ENCODE measurements around the gene ARID3C.
"Not testable (repeated sequence)": the region's sequence is repeated elsewhere in the genome, so short reads cannot be mapped to it uniquely, and the experiment has no call there.

Gene ARID3C

DNA sequence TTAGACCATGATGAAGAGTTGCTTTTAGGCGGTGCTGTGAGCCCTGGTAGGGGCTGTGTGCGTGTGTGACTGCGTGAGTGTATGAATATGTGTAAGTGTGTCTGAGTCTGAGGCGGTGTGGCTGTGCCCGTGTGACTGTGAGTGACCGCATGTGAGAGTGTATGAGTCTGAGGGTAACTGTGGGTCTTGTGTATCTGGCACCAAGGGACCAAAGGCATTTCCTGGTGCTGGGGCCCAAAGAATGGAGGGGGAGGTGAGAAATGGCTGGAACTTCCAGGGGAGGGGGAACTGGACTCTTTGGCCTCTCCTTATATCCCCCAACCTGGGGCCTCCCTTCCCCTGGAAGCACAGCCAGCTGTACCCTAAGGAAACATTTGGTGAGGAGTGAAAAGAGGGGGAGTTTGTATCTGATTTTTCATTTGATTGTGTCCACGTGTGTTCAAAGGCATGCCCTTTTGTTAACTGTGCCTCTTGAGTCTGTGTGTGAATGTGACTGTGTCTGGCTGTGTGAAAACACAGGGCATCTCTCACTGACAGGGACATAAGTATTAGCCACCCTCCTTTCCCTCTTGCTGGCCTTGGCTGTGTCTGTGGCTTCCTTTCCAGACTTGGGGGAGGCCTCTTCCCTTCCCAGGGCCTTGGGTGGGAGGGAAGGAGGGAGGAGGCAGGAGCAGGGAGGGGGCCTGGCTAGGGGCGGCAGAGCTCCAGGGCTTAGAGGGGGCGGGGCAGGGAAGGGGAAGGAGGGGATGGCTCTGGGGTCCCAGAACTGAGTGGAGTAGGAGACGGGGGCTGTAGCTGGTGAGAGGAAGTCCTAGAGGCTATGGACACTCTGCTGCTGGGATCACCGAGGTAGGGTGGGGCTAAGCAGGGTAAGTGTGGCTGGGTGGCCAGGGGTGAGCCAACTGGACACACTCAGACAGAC is 24.5 kb upstream of the ARID3C start:
- in situ Hi-C loops (cut with MboI; ENCODE audit: low sequenced_read_pairs) = no loop called here

DNA sequence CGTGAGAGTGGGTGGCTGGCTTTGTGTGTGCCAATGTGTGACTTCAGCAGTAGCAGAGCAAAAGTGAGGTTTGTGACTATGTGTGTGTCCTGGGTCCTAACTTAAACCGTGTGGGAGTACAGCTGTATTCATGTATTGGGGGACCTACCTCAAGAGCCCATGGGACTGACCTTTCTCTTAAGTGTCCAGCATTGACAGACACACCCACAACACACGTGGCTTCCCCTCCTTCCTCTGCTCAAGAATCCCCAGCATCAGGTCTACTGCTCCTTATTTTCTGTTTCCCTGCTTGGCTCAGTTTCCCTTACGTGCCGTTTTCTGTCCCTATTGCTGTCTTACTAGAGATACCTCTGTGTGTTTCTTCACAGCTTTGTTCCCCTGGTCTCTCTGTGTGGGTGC is 23.7 kb upstream of the ARID3C start:
- in situ Hi-C loops (cut with MboI; ENCODE audit: low sequenced_read_pairs) = no loop called here

- in situ Hi-C loops (cut with MboI; ENCODE audit: low sequenced_read_pairs) = no loop called here
Measured at GRCh38 chr9:34651876-34652601, 23.2 kb upstream of the ARID3C start, which contains the start of gene IL11RA. TSS of gene IL11RA (plus strand) at chr9:34652185. CDS start at chr9:34655218, 3,033 bp downstream.

DNA sequence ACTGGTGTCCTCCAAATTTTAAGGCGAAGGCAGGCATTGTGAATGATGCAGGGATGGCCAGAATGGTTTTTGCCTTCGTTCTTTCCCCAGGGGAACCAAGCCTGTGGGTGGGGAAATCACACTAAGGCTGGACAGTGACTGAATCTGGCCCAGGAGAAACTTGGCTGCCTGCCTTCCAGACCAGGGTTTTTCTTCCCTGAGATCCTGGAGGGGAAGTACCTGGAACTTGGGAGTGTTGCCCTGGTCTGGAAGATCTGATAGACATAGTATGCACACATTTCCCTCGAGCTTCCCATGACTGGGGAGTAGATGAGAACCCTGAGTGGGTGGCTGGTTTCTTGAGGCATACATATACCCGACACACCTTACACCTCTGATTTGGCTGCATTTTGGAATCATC is 22.5 kb upstream of the ARID3C start:
- in situ Hi-C loops (cut with MboI; ENCODE audit: low sequenced_read_pairs) = no loop called here

GRCh38 chr9:34650816-34651215 is 21.9 kb upstream of the ARID3C start:
- in situ Hi-C loops (cut with MboI; ENCODE audit: low sequenced_read_pairs) = no loop called here

DNA sequence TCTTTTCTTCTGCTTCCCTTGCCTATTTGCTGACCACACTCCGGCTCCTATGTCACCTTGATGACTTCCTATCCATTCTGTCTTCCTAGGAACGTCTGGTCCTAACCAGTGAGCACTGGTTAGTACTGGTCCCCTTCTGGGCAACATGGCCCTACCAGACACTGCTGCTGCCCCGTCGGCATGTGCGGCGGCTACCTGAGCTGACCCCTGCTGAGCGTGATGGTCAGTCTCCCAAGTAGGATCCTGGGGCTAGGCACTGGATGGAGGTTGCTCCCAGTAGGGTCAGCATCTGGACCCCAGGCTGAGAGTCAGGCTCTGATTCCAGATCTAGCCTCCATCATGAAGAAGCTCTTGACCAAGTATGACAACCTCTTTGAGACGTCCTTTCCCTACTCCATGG is 19.8 kb upstream of the ARID3C start:
- in situ Hi-C loops (cut with MboI; ENCODE audit: low sequenced_read_pairs) = no loop called here

DNA sequence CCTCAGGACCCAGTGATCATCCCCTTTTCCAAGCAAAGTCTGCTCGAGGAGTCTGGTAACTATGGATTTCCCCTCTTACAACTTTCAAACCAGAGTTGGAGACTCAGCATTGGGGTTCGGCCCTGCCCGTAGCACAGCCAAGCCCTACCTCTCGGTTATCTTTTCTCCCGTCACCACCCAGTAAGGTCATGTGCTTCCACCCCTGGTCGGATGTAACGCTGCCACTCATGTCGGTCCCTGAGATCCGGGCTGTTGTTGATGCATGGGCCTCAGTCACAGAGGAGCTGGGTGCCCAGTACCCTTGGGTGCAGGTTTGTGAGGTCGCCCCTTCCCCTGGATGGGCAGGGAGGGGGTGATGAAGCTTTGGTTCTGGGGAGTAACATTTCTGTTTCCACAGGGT is 18.8 kb upstream of the ARID3C start:
- in situ Hi-C loops (cut with MboI; ENCODE audit: low sequenced_read_pairs) = no loop called here

DNA sequence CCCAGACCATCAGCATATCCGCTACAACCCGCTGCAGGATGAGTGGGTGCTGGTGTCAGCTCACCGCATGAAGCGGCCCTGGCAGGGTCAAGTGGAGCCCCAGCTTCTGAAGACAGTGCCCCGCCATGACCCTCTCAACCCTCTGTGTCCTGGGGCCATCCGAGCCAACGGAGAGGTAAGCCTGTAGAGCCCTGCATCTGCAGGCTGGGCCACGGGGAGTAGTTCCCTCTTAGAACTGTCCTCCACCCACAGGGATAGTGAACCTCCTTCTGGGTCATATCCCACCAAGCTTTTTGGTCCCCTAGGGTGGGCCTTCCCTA is 18.2 kb upstream of the ARID3C start:
- in situ Hi-C loops (cut with MboI; ENCODE audit: low sequenced_read_pairs) = no loop called here

GRCh38 chr9:34646211-34647083 is 17.6 kb upstream of the ARID3C start, which contains the start of gene GALT:
TSS of gene GALT (plus strand) at chr9:34646675. CDS start at chr9:34646705, 30 bp downstream.
- in situ Hi-C loops (cut with MboI; ENCODE audit: low sequenced_read_pairs) = no loop called here

DNA sequence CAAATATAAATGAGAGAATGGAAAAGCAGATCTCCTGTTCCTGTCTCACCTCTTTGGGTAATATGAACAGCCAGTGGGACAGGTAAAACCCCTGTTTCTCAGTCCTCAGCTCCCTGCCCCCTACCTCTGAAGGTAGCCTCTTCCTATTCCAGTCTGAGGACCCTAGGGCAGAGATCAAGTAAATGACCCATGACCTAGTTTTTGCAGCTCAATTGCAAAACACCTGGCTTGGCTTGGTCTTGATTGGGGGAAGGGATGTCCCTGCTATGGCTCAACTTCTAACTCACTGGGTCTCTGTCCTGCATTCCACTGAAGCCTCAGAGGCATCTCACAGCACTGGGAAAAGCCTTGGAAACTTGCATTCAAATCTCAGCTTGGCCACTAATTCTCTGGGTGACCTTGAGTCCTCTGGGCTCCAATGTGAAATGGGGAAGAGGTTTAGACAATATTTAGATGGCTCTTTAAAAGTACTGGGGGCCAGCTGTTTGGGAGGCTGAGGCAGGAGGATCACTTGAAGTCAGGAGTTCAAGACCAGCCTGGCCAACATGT is 16.0 kb upstream of the ARID3C start:
- in situ Hi-C loops (cut with MboI; ENCODE audit: low sequenced_read_pairs) = no loop called here

GRCh38 chr9:34642679-34643078 is 13.8 kb upstream of the ARID3C start:
- in situ Hi-C loops (cut with MboI; ENCODE audit: low sequenced_read_pairs) = no loop called here

DNA sequence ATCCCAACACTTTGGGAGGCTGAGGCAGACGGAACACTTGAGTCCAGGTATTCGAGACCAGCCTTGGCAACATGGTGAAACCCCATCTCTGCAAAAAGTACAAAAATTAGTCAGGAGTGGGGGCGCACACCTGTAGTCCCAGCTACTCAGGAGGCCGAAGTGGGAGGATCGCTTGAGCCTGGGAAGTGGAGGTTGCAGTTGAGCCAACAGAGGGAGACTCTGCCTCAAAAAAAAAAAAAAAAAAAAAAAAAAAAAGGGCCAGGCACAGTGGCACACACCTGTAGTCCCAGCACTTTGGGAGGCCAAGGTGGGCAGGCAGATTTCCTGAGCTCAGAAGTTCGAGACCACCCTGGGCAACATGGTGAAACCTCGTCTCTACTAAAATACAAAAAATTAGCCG is 10.5 kb upstream of the ARID3C start:
- in situ Hi-C loops (cut with MboI; ENCODE audit: low sequenced_read_pairs) = not testable (repeated sequence)

GRCh38 chr9:34638138-34638445 is 9.2 kb upstream of the ARID3C start:
- in situ Hi-C loops (cut with MboI; ENCODE audit: low sequenced_read_pairs) = no loop called here

GRCh38 chr9:34637356-34638137 is 8.7 kb upstream of the ARID3C start, which contains the start of gene SIGMAR1:
TSS of gene SIGMAR1 (minus strand) at chr9:34637787. CDS start at chr9:34637697, 90 bp downstream.
- in situ Hi-C loops (cut with MboI; ENCODE audit: low sequenced_read_pairs) = no loop called here

GRCh38 chr9:34636791-34637355 is 8.0 kb upstream of the ARID3C start:
- in situ Hi-C loops (cut with MboI; ENCODE audit: low sequenced_read_pairs) = no loop called here

GRCh38 chr9:34635556-34635955 is 6.7 kb upstream of the ARID3C start:
- in situ Hi-C loops (cut with MboI; ENCODE audit: low sequenced_read_pairs) = no loop called here

DNA sequence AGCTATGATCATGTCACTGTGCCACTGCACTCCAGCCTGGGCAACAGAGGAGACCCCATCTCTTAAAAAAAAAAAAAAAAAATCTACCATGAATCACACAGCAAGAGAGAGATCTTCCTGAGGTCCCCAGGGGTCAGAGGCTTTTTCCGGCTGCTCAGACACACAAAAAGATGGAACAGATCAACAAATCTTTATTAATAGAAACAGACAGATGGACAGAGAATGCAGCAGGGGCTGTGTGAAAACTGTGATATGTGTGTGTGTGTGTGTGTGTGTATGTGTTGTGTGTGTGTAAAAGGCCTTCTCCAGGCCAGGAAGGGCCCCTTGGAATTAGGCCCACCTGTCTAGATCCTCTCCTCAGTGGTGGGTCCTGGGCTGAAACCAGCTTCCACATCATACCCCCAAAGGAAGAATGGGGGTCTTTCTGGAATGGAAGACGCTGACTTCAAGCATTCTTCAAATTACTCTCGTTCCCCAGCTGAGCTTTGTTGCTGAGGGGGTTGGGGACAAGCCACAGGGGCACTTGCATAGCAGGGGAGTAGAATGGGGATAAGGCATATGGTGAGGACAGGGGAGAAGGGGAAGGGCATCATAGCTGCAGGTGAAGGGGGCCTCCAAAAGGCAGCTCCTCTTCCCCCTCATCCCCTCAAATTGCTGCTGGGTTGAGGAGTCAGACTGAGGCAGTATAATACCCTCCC is 5.8 kb upstream of the ARID3C start:
- in situ Hi-C loops (cut with MboI; ENCODE audit: low sequenced_read_pairs) = no loop called here

DNA sequence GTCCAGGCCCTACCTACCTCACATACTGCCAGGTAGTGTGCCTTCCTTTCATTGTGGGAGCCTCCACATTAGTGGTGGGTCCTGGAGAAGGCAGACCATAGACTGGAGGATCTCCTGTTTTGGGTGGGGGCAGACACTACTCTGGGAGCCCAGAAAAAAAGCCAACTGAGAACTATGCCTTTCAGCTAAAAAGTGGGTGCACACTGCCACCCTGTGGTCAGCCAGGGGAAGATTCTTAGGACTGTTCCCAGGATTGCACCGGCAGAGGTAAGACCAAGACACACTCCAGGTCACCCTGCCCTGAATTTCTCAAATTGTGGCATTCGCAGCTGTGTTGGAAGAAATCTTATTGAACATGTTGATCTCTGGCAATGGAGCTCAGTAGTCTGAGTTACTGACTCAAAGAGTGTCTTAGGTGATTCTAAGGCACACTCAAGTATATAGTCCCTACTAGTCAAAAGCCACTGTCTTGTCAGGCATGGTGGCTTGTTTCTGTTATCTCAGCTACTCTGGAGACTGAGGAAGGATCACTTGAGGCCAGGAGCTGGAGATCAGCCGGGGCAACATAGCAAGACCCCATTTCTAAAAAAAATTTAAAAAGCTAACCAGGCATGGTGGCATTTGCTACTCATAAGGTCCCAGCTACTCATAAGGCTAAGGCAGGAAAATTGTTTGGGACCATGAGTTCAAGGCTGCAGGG is 5.1 kb upstream of the ARID3C start:
- in situ Hi-C loops (cut with MboI; ENCODE audit: low sequenced_read_pairs) = no loop called here

- in situ Hi-C loops (cut with MboI; ENCODE audit: low sequenced_read_pairs) = no loop called here
Measured at GRCh38 chr9:34633166-34633565, 4.3 kb upstream of the ARID3C start.

Data from hTERT RPE-1 (cell line).